PC-3 (cell line): Measurements from ENCODE around the gene TMC3. TPM values are rescaled to one million over a fixed set of nuclear protein-coding genes. Genes with fewer than 3 reads are reported as not detected.

Source experiments
- ATAC-seq: fragments of 200-7000 bp; cut with Tn5 transposase; 2 replicates; pipeline ENCODE4 v1.9.1; 2020; ENCODE audit warnings: mild to moderate bottlenecking, moderate library complexity
- BruUV-seq: library from RNA; stranded (reverse); fragments of 400-500 nt; replicated peaks from 2 replicates; lab custom pipeline; 2021; lab: Mats Ljungman, UMichigan
- CTCF ChIA-PET: fragments of 300-600 bp; sonication (Branson Sonifier 250); formaldehyde crosslinking; loops from one replicate; lab custom pipeline; 2022; ENCODE audit warnings: antibody characterized with exemption; lab: Charles Lee
- POLR2A ChIA-PET: fragments of 300-600 bp; sonication (Branson Sonifier 250); formaldehyde crosslinking; loops from one replicate; lab custom pipeline; 2022; ENCODE audit warnings: antibody characterized with exemption; ENCODE audit not compliant: unreplicated experiment; lab: Charles Lee
- DNase-seq: peaks from one replicate; pipeline ENCODE4 v3.0.0-alpha.2; 2015
- H2AFZ ChIP-seq: fragments of 300-600 bp; sonication (generic); 2 replicates; pipeline ENCODE4 v1.6.0; 2016; ENCODE audit warnings: antibody characterized with exemption, low read length
- H3F3A ChIP-seq: fragments of 300-600 bp; sonication (generic); one replicate; pipeline ENCODE4 v1.6.0; 2017; ENCODE audit warnings: antibody characterized with exemption, low read length, control low read depth, mild to moderate bottlenecking; ENCODE audit not compliant: unreplicated experiment
- H3K27ac ChIP-seq: fragments of 300-600 bp; sonication (generic); 2 replicates; pipeline ENCODE4 v1.5.1; 2016; ENCODE audit warnings: mild to moderate bottlenecking, low read length
- H3K27me3 ChIP-seq: fragments of 300-600 bp; sonication (generic); 2 replicates; pipeline ENCODE4 v1.6.1; 2016; ENCODE audit warnings: low read length, mixed read lengths
- H3K36me3 ChIP-seq: fragments of 300-600 bp; sonication (generic); 2 replicates; pipeline ENCODE4 v1.6.1; 2016; ENCODE audit warnings: low read depth, mixed run types, low read length, mixed read lengths
- H3K4me1 ChIP-seq: fragments of 300-600 bp; sonication (generic); 2 replicates; pipeline ENCODE4 v1.5.1; 2016; ENCODE audit warnings: low read length; ENCODE audit not compliant: insufficient read depth
- H3K4me2 ChIP-seq: fragments of 300-600 bp; sonication (generic); 2 replicates; pipeline ENCODE4 v1.6.0; 2016; ENCODE audit warnings: low read length
- H3K4me3 ChIP-seq: fragments of 300-600 bp; sonication (generic); 2 replicates; pipeline ENCODE4 v1.5.1; 2016; ENCODE audit warnings: mild to moderate bottlenecking, low read length, mixed read lengths
- H3K79me2 ChIP-seq: fragments of 300-600 bp; sonication (generic); 2 replicates; pipeline ENCODE4 v1.6.1; 2017; ENCODE audit warnings: low read length, mixed read lengths
- H3K9ac ChIP-seq: fragments of 300-600 bp; sonication (generic); 2 replicates; pipeline ENCODE4 v1.6.0; 2016; ENCODE audit warnings: mild to moderate bottlenecking, low read length
- H3K9me2 ChIP-seq: fragments of 300-600 bp; sonication (generic); replicated peaks from 2 replicates; pipeline ENCODE4 v1.6.1; 2016; ENCODE audit warnings: mixed run types, low read length, mixed read lengths
- H3K9me3 ChIP-seq: fragments of 300-600 bp; sonication (generic); 2 replicates; pipeline ENCODE4 v1.6.1; 2016; ENCODE audit warnings: low read length, mixed read lengths
- H4K20me1 ChIP-seq: fragments of 300-600 bp; sonication (generic); 2 replicates; pipeline ENCODE4 v1.6.1; 2016; ENCODE audit warnings: low read length, mixed read lengths
- CTCF ChIP-seq: fragments of 300-600 bp; sonication (generic); conservative IDR thresholded peaks from 2 replicates; pipeline ENCODE4 v1.5.1; 2017; ENCODE audit warnings: antibody characterized with exemption, low read depth, mild to moderate bottlenecking, low read length
- EZH2 ChIP-seq: fragments of 300-600 bp; sonication (generic); IDR thresholded peaks from one replicate; pipeline ENCODE4 v1.6.1; 2017; ENCODE audit warnings: antibody characterized with exemption, mild to moderate bottlenecking, low read length; ENCODE audit not compliant: unreplicated experiment
- EZH2phosphoT487 ChIP-seq: fragments of 300-600 bp; sonication (generic); IDR thresholded peaks from 2 replicates; pipeline ENCODE4 v1.6.1; 2018; ENCODE audit warnings: mild to moderate bottlenecking, antibody characterized with exemption, low read length, borderline replicate concordance
- intact Hi-C: fragments of 100-400 bp; cut with micrococcal nuclease; formaldehyde crosslinking; loops from 2 replicates; pipeline ENCODE4 v1.9.0; 2023
- total RNA-seq: library from RNA; depleted of rRNA; stranded (reverse); fragments of >200 nt; gene quantifications from 2 replicates; pipeline ENCODE4 v1.2.3, GENCODE V29; 2014

Gene TMC3
- total RNA-seq, 1 experiment from 2014 or later: not detected

- ChIA-PET POLR2A (no interaction called here), CTCF (no interaction called here)
- no peak overlapping the region for H3K4me3 ChIP-seq
- BruUV-seq: no TSS peak
- no peak for ATAC-seq
- no peak overlapping the region for H2AFZ ChIP-seq
- DNase-seq: no peak
- no peaks in the 10 kb centered on the region for H3K36me3 ChIP-seq
- intact Hi-C loops: no loop called here
- no peaks in the 10 kb centered on the region for H3K9me3 ChIP-seq
- no peaks in the 10 kb centered on the region for H3K79me2 ChIP-seq
- H3K9me2 ChIP-seq: no peaks in the 10 kb centered on the region
- no peak overlapping the region for H3K27ac ChIP-seq
- H3K4me1 ChIP-seq: peaks cover 22% of the 10 kb centered on the region
- no peaks in the 10 kb centered on the region for H3K27me3 ChIP-seq
- no peak overlapping the region for H3K9ac ChIP-seq
- no peak for TF ChIP-seq EZH2
- no peak for TF ChIP-seq CTCF
- TF ChIP-seq EZH2phosphoT487: no peak
- H3K4me2 ChIP-seq: no peak overlapping the region
- no peaks in the 10 kb centered on the region for H3F3A ChIP-seq
- H4K20me1 ChIP-seq: no peaks in the 10 kb centered on the region
These were observed 80.1 kb downstream of the TMC3 start for GRCh38 chr15:81293728-81294515.

- Histone ChIP-seq H2AFZ (no peak overlapping the region), H4K20me1 (no peaks in the 10 kb centered on the region), H3K9ac (no peak overlapping the region), H3K36me3 (no peaks in the 10 kb centered on the region), H3K4me2 (no peak overlapping the region), H3K9me2 (no peaks in the 10 kb centered on the region), H3K27me3 (no peaks in the 10 kb centered on the region), H3K4me3 (no peak overlapping the region), H3K4me1 (peaks cover 10% of the 10 kb centered on the region), H3F3A (no peaks in the 10 kb centered on the region), H3K9me3 (no peaks in the 10 kb centered on the region), H3K79me2 (no peaks in the 10 kb centered on the region), H3K27ac (no peak overlapping the region)
- no peak for TF ChIP-seq EZH2
- TF ChIP-seq CTCF: no peak
- no peak for TF ChIP-seq EZH2phosphoT487
- DNase-seq (no peak), ATAC-seq (no peak)
- ChIA-PET POLR2A (interaction anchor here (0.7 kb wide), 1 partner anchor 34 kb away, joined by 3 read pairs; no protein-coding TSS in a partner anchor), CTCF (no interaction called here)
- intact Hi-C loops: no loop called here
- BruUV-seq: no TSS peak
These were observed 81.5 kb downstream of the TMC3 start for GRCh38 chr15:81292523-81293001.

- Histone ChIP-seq H3K27ac (no peak overlapping the region), H3F3A (no peaks in the 10 kb centered on the region), H3K9me2 (no peaks in the 10 kb centered on the region), H2AFZ (no peak overlapping the region), H3K4me3 (no peak overlapping the region), H3K9me3 (no peaks in the 10 kb centered on the region), H3K27me3 (no peaks in the 10 kb centered on the region), H3K9ac (no peak overlapping the region), H4K20me1 (no peaks in the 10 kb centered on the region), H3K4me1 (peaks cover 7% of the 10 kb centered on the region), H3K4me2 (no peak overlapping the region), H3K36me3 (no peaks in the 10 kb centered on the region), H3K79me2 (no peaks in the 10 kb centered on the region)
- TF ChIP-seq EZH2phosphoT487 (no peak), CTCF (no peak), EZH2 (no peak)
- ChIA-PET CTCF (interaction anchor here (0.6 kb wide), 1 partner anchor 63 kb away, joined by 5 read pairs; no protein-coding TSS in a partner anchor), POLR2A (interaction anchor here (0.7 kb wide), 1 partner anchor 35 kb away, joined by 3 read pairs; no protein-coding TSS in a partner anchor)
- BruUV-seq: no TSS peak
- ATAC-seq: no peak
- no peak for DNase-seq
- intact Hi-C loops: no loop called here
These were observed 82.0 kb downstream of the TMC3 start for GRCh38 chr15:81291916-81292522.
